Right lobe of liver (tissue), 6 donors: Measurements from ENCODE around the gene HPSE2. TPM values are rescaled to one million over a fixed set of nuclear protein-coding genes. Genes with fewer than 3 reads are reported as not detected.

Experiments
- ATAC-seq, 4 donors: fragments of 200-7000 bp; cut with Tn5 transposase; one replicate each; pipeline ENCODE4 v1.9.1; 2020; ENCODE audit warnings: mild to moderate bottlenecking in 4 of 4, moderate library complexity in 4 of 4
- DNase-seq, 3 donors: peaks; one replicate each; pipeline ENCODE4 v3.0.0-alpha.2; 2020
- H3K27ac ChIP-seq, 3 donors: fragments of 200-600 bp; one replicate each; pipeline ENCODE4 v1.8.0; 2022
- H3K27me3 ChIP-seq, 2 donors: fragments of 200-600 bp; one replicate each; pipeline ENCODE4 v1.8.0; 2022
- H3K36me3 ChIP-seq, 4 donors: fragments of 200-600 bp; sonication (generic) in 1 of 4; one replicate each; pipeline versions ENCODE4 v1.5.1 to v1.8.0; 2017 to 2022; ENCODE audit warnings: control low read depth in 1 of 4
- H3K4me1 ChIP-seq, 4 donors: fragments of 200-600 bp; sonication (generic) in 1 of 4; one replicate each; pipeline versions ENCODE4 v1.5.1 to v1.8.0; 2017 to 2022; ENCODE audit warnings: control low read depth in 1 of 4
- H3K4me3 ChIP-seq, 3 donors: fragments of 200-600 bp; one replicate each; pipeline ENCODE4 v1.8.0; 2022
- H3K9me3 ChIP-seq, 4 donors: fragments of 200-600 bp; sonication (generic) in 1 of 4; one replicate each; pipeline versions ENCODE4 v1.5.1 to v1.8.0; 2017 to 2022; ENCODE audit warnings: control low read depth in 1 of 4
- POLR2A ChIP-seq: fragments of 450-650 bp; IDR thresholded peaks from one replicate; pipeline ENCODE4 v1.6.1; 2017; ENCODE audit warnings: antibody characterized with exemption, mild to moderate bottlenecking
- WGBS: methylation state at CpG from one replicate; pipeline ENCODE4 v1.1.6; 2018; ENCODE audit warnings: low coverage, low lambda C conversion rate; ENCODE audit not compliant: insufficient coverage; ENCODE audit errors: missing lambda C conversion rate; 5-methylcytosine and 5-hydroxymethylcytosine counted together
- intact Hi-C, 2 donors: fragments of 100-400 bp; cut with DNase I; formaldehyde crosslinking; loops; one replicate each; pipeline versions ENCODE4 v1.11.2 to v1.14.1; 2022
- total RNA-seq, 6 experiments: library from RNA; depleted of rRNA in 2 of 6; stranded (reverse); fragments of >200 nt in 2 of 6; fragmentation: NEBNext Ultra II Directional in 3 of 6; extraction: Animal tissue kit (Norgen Biotek cat#: 25700) in 3 of 6; gene quantifications; one replicate each; pipeline versions ENCODE4 v1.1.0 to v1.2.4, GENCODE V29; 2016 to 2023
- TF ChIP-seq, protein P1 (sequence below), 4 donors: fragments of 200-600 bp in 3 of 4; fragments of 450-650 bp in 1 of 4; IDR thresholded peaks; one replicate each; pipeline versions ENCODE4 v1.5.1 to v1.8.0; 2016 to 2022; ENCODE audit warnings: antibody characterized with exemption in 4 of 4, mild to moderate bottlenecking in 2 of 4
- donor health status: DM: no; HTN: yes; CAD: no.
- donor health status: DM: no; HTN: no; CAD: no.
- donor health status: DM: no; HTN: no; CAD: no.
- donor health status: DM: no; HTN: yes; CAD: no.
- donor health status: DM: no; HTN: yes; CAD: no.

Gene HPSE2
- total RNA-seq, 6 experiments from 2014 or later, result not detected

DNA sequence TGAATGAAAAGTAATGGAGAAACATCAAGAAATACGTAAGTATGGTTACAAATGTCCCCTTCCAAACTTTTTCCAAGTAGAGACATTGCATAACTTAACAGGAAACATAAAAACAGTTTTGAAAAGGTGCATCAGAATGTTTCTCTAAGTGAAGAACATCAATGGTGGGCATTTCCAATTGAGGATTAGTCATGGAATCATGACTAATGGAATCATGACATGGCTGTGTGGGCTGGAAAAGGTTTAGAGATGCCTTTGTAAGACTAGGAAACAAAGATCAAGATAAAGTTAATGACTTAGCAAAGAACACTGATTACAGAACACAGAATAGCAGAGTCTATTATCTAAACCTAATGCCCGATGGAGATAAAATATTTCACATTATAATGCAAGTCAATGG is 272.0 kb downstream of the HPSE2 start:
- no peak overlapping the region for H3K4me3 ChIP-seq
- H3K9me3 ChIP-seq, result no peaks in the 10 kb centered on the region
- WGBS, result 54% methylated on average over 2 of the region's 2 CpGs
- H3K36me3 ChIP-seq, result no peaks in the 10 kb centered on the region
- DNase-seq (no peak), ATAC-seq (no peak)
- H3K4me1 ChIP-seq, result no peaks in the 10 kb centered on the region
- H3K27ac ChIP-seq, result no peak overlapping the region
- TF ChIP-seq, protein P1, sequence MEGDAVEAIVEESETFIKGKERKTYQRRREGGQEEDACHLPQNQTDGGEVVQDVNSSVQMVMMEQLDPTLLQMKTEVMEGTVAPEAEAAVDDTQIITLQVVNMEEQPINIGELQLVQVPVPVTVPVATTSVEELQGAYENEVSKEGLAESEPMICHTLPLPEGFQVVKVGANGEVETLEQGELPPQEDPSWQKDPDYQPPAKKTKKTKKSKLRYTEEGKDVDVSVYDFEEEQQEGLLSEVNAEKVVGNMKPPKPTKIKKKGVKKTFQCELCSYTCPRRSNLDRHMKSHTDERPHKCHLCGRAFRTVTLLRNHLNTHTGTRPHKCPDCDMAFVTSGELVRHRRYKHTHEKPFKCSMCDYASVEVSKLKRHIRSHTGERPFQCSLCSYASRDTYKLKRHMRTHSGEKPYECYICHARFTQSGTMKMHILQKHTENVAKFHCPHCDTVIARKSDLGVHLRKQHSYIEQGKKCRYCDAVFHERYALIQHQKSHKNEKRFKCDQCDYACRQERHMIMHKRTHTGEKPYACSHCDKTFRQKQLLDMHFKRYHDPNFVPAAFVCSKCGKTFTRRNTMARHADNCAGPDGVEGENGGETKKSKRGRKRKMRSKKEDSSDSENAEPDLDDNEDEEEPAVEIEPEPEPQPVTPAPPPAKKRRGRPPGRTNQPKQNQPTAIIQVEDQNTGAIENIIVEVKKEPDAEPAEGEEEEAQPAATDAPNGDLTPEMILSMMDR (IDR thresholded peaks at IDR 0.05), result no peak
- TF ChIP-seq POLR2A, result no peak
- intact Hi-C loops, result no loop called here
- H3K27me3 ChIP-seq, result no peaks in the 10 kb centered on the region

DNA sequence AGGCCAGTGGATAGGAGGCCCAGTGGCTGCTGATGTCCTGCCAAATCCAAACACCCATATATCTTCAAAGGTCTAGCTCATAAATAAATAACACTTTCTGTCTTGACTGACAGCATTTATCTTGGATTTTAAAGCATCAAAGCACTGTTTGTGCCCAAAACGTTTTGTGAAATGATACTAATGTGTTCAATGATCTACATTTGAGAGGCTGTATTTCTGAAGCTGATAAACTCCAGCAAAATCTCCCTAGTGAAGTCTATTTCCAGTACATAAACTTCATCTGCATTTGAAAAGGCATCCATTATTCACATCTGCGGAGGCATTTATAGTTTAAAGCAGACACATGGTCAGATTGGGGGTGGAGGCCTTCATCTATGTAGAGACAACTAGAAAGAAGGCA is 276.3 kb downstream of the HPSE2 start:
- H3K9me3 ChIP-seq, result no peaks in the 10 kb centered on the region
- intact Hi-C loops, result no loop called here
- DNase-seq (no peak), ATAC-seq (no peak)
- 25% methylated on average over 2 of the region's 2 CpGs for WGBS
- H3K4me1 ChIP-seq, result no peaks in the 10 kb centered on the region
- no peaks in the 10 kb centered on the region for H3K36me3 ChIP-seq
- H3K27me3 ChIP-seq, result no peaks in the 10 kb centered on the region
- TF ChIP-seq, protein P1 (IDR thresholded peaks at IDR 0.05), result no peak
- TF ChIP-seq POLR2A, result no peak
- H3K27ac ChIP-seq, result no peak overlapping the region
- H3K4me3 ChIP-seq, result no peak overlapping the region

DNA sequence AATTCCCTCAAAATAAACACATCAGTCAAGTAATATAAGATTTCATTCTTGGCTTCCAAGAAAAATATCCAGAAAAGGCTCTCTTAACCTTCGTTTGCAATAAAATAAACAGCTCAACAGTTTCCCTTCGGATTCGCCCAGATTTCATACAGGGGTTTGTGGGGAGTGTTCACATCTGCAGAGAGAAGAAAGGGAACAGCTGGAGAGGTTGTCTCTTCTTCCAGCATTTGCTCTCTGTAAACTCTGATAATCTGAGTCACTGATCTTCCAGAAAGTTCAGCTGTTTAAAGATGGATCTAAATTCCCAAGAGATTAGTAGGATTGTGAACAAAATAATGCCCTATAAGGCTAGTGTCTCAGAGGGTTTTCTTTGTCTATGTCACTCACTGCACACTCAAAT is 277.9 kb downstream of the HPSE2 start:
- no peak overlapping the region for H3K4me3 ChIP-seq
- H3K27me3 ChIP-seq, result no peaks in the 10 kb centered on the region
- ATAC-seq (no peak), DNase-seq (no peak)
- no peaks in the 10 kb centered on the region for H3K9me3 ChIP-seq
- WGBS, result 44% methylated on average over 3 of the region's 3 CpGs
- H3K36me3 ChIP-seq, result no peaks in the 10 kb centered on the region
- no peak overlapping the region for H3K27ac ChIP-seq
- H3K4me1 ChIP-seq, result no peaks in the 10 kb centered on the region
- intact Hi-C loops, result no loop called here
- no peak for TF ChIP-seq POLR2A
- TF ChIP-seq, protein P1 (IDR thresholded peaks at IDR 0.05), result no peak

DNA sequence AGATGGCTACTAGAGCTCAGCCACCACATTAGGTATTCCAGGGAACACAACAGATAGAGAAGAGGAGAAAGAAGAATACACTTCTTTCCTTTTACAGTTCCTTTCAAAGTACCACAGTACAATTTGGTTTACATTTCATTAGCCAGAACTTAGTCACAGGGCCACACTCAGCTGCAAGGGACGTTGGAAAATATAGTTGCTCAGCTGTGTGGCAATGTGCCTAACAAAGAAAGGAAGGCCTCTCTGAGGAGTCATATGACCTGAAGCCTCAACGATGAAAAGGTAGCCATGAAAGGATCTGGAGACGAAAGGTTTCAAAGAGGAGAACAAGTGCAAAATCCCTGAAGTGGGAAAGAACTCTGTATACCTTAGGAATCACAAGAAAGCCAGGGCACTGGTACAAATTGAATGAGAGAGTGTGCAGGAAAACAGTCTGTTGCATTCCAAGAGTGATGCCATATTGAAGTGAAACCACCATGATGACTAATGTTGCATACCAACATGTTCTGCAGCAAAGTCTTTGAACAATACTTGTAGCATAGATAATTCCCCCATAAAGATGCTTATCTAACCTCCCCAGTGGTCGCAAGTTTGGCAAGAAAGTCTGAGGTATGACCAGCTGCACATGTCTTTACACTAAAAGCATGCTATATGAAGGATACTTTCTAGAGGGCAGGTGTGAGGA is 278.9 kb downstream of the HPSE2 start:
- Histone ChIP-seq H3K4me3 (no peak overlapping the region), H3K9me3 (no peaks in the 10 kb centered on the region), H3K27ac (no peak overlapping the region), H3K27me3 (no peaks in the 10 kb centered on the region), H3K36me3 (no peaks in the 10 kb centered on the region), H3K4me1 (no peaks in the 10 kb centered on the region)
- WGBS, result 52% methylated on average over 3 of the region's 4 CpGs
- no peak for ATAC-seq
- TF ChIP-seq, protein P1 (IDR thresholded peaks at IDR 0.05), result no peak
- no peak for TF ChIP-seq POLR2A
- DNase-seq, result no peak
- intact Hi-C loops, result no loop called here
